GM12892 (cell line): ENCODE measurements around the gene CREB3.

Source experiments
- DNase-seq: peaks from one replicate; pipeline ENCODE4 v3.0.0; 2011; ENCODE audit not compliant: insufficient read length
- FAIRE-seq: peaks from 2 replicates; lab custom pipeline; 2011; peaks lifted over from hg19 to GRCh38; lab: Jason Lieb, UNC
- POLR2A ChIP-seq: IDR thresholded peaks from 2 replicates; pipeline ENCODE4 v1.6.1; 2011; ENCODE audit warnings: low read depth, low read length, control low read depth
- POLR2AphosphoS5 ChIP-seq: IDR thresholded peaks from 2 replicates; pipeline ENCODE4 v1.6.1; 2011; ENCODE audit warnings: low read depth, low read length, control low read depth
- TAF1 ChIP-seq: IDR thresholded peaks from 2 replicates; pipeline ENCODE4 v1.6.1; 2011; ENCODE audit warnings: low read depth, mild to moderate bottlenecking, control low read depth, low read length, borderline replicate concordance

The CREB3 gene

DNA sequence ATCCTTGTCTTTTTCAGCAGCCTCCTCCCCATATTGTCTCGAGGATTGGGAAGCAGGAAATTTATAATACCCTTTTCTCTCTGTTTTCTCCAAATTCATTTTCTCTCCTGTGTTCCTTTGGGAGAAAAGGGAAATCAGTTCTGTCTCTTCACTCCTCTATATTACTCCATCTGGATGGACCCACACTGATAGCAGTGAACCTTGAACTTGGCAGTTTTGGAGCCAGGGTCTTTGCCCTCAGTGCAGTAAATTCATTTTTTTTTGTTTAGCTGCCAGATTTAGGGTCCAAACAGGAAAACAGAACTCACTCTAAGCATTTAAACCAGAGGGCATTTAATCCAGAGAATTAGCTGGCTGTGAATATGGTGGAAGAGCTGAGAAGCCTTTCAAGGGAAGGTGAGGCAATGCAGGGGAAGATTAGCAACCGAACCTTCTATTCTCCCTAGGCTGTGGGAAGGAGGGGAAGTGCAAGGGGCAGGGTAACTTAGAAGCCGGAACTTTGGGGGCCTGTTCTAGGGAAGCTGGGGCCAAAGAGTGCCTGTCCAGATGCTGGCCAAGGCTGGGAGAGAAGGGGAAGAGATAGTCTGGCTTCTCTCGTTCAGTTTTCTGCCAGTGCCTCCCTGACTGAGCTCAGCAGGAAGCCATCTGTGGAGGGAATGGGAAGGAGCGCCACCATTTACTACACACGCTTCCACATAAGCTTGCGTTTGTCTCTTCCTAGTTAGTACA lies 42.6 kb downstream of the CREB3 start:
- TF ChIP-seq TAF1 (no peak), POLR2A (no peak), POLR2AphosphoS5 (no peak)
- DNase-seq (no peak), FAIRE-seq (no peak)

DNA sequence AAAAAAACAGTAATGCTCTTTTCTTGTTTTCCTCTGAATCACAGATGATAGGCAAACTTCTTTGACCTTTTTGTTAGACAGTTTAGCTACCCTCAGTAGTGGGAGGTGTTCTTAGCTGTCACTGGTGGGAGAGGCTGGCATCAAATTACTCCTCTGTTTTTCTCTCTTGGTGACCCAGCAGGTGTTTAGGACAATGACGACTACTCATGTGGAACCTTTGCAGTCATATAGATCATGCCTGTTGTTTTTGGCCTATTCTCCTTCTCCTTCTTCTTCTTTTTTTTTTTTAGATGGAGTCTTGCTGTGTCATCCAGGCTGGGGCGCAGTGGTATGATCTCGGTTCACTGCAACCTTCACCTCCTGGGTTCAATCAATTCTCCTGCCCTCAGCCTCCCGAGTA lies 43.6 kb downstream of the CREB3 start:
- no peak for DNase-seq
- TF ChIP-seq TAF1 = no peak
- no peak for TF ChIP-seq POLR2AphosphoS5
- no peak for TF ChIP-seq POLR2A
- FAIRE-seq = no peak

DNA sequence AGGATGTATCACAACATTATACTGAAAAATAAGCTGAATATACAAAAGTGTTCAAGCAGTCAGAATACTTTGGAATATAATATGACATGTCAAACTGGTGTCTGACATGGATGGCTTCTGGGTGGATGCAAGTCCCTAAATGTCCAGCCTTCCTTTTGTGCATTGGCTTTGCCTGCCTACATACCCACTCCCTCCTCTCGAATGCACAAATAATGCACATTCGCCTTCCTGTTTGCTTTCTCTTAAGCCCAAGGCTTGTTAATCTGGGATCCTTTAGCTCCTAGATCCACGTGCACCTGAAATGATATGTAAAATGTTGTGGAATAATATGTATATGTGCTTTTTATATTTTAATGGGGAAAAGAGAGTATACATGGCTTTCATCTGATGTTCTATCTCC lies 46.0 kb downstream of the CREB3 start:
- DNase-seq (no peak), FAIRE-seq (no peak)
- no peak for TF ChIP-seq TAF1
- TF ChIP-seq POLR2AphosphoS5 = no peak
- no peak for TF ChIP-seq POLR2A

DNA sequence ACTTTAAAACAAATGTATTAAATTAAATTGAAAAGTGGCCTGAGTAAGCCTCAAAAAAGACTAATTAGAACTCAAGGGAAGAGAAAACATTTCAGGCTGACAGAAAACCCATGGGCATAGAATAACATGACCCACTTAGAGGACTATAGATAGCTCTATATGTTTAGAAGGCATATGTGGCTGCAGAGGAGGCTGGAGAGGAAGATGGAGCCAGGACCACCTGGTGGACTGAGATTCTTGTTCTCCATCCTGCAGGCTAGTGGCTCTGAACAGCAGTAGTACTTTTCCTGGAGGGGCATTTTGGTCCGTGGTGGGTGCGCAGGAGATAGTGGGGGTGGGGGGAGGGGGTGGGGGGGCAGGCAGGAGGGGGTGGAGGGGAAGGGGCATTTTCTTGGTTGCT lies 48.6 kb downstream of the CREB3 start:
- DNase-seq (no peak), FAIRE-seq (no peak)
- TF ChIP-seq POLR2A (no peak), POLR2AphosphoS5 (no peak), TAF1 (no peak)

DNA sequence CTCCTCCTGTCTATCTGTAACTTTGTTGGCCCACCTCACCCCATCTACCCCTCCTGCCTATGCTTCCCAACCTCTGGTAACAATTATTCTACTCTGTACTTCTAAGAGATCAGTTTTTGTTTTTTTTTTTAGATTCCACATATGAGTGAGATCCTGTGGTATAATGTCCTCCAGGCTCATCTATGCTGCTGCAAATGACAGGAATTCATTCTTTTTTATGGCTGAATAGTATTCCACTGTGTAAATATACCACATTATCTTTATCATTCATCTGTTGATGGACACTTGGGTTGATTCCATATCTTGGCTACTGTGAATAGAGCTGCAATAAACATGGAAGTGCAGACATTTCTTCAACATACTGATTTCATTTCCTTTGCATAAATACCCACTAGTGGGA lies 51.0 kb downstream of the CREB3 start:
- TF ChIP-seq POLR2A (no peak), TAF1 (no peak), POLR2AphosphoS5 (no peak)
- no peak for FAIRE-seq
- DNase-seq = no peak
